ENCODE measurements around the gene TMEM80.
"Not testable (repeated sequence)": the region's sequence is repeated elsewhere in the genome, so short reads cannot be mapped to it uniquely, and the experiment has no call there.

The TMEM80 gene

DNA sequence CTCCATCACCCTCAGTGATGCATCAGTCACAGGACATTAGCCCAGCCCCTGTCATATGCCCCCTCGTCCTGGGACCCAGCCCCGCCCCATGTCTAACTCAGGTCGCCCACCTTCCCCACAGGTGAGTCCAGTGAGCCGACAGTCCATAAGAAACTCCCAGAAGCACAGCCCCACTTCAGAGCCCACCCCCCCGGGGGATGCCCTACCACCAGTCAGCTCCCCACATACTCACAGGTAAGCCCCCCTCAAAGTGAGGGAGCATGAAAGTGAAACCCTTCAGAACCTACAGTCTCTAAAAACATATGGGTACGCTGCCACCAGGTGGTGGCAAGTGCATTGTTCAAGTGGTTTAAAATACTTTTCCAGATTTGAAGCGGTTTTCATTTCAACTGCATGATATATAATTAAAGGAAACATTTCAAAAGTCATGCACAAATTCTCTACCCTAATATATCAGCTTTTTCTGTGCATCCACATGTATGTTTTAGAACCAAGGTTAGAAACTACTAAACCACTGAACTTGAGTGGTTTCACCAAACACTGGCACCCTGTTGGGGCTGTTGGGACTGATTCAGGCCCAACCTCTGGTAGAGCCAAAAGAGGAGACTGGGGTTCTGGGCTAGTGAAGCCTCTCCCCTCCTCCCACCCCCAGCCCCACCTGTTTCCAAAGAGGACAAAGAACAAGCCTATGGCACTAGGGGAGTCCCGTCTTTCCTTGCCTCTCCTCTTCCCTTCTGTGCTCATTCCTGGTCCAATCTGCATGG lies 27.7 kb downstream of the TMEM80 start:
- DNase-seq: peak; percentile 56

DNA sequence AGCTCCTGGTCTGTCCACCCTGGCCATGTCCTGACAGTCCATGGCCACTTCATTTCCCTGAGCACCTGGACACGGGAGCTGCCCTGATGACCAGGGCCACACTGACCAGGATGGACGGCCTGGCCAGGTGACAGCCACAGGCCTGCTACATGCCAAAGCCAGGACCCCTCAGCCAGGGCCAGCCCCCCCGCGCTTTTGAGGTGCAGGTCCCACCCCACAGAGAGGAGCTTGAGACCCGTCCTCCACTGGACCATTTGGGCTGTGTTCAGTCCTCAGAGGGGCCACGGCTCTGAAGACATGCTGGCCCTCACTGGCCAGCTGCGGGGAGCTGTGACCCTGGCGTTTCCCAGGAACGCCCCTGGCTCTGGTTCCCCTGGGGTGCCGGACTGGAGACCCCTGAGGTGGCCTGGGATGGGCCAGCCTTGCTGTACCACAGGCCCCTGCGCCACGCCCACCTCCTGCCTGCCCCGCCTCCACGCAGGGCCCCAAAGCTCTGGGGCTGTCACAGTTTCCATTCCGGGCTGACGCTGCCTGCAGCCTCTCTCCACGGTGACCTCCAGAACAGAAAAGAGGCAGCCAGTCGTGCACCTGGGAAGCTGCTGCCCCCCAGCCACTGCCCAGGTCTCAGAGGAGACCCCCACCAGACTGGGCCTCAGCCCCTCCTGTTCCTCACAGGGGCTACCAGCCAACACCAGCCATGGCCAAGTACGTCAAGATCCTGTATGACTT lies 28.6 kb downstream of the TMEM80 start:
- DNase-seq: no peak

- DNase-seq: no peak
These were observed 29.3 kb downstream of the TMEM80 start for GRCh38 chr11:724778-725386.

- DNase-seq: no peak
These were observed 30.1 kb downstream of the TMEM80 start for GRCh38 chr11:725624-726202.

GRCh38 chr11:726278-727220 lies 30.9 kb downstream of the TMEM80 start:
- peak; percentile 74 for DNase-seq

DNA sequence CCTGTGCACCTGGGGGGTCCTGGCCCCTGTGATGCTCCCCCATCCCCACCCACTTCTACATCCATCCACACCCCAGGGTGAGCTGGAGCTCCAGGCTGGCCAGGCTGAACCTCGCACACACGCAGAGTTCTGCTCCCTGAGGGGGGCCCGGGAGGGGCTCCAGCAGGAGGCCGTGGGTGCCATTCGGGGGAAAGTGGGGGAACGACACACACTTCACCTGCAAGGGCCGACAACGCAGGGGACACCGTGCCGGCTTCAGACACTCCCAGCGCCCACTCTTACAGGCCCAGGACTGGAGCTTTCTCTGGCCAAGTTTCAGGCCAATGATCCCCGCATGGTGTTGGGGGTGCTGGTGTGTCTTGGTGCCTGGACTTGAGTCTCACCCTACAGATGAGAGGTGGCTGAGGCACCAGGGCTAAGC lies 31.7 kb downstream of the TMEM80 start:
- DNase-seq: no peak

DNA sequence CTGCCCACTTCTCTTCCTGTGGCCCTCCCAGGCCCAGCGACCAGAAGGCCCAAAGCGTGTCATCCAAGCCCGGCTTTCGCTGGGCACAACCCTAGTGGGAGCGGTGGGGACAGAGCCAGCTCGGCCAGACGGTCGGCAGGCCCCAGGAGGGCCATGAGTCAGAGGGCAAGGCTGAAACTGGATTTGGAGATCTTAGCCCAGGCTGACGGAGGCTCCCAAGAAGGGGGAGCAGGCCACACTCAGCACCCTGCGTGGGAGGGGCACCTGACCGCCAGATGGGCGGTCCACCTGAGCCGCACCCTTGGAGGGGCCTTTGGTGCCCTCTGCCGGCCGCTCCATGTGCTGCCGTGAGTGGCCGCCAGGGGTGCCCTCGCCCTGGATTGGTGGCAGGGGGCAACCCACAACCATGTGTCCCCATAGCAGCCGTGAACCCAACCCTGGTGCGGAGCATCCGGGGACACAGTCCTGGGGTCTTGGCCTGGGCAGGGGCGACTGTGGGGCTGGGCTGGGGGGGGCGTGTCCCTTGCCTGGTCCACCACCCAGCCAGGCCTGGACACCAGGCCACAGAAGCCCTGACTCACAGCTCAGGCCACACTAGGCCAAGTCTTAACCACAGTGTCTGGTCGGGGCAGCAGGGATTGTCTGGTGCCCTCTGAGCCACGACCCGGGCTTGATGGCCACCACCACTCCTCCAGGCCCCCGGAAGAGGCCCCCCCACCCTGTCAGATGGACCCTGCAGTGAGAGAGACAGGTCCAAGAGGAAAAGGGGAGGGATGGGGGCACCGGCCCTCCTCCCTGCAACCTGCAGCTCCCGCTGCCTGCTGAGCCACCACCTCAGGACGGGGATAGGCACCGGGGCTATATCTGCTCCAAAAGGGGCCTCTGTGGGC lies 32.5 kb downstream of the TMEM80 start:
- DNase-seq: no peak

DNA sequence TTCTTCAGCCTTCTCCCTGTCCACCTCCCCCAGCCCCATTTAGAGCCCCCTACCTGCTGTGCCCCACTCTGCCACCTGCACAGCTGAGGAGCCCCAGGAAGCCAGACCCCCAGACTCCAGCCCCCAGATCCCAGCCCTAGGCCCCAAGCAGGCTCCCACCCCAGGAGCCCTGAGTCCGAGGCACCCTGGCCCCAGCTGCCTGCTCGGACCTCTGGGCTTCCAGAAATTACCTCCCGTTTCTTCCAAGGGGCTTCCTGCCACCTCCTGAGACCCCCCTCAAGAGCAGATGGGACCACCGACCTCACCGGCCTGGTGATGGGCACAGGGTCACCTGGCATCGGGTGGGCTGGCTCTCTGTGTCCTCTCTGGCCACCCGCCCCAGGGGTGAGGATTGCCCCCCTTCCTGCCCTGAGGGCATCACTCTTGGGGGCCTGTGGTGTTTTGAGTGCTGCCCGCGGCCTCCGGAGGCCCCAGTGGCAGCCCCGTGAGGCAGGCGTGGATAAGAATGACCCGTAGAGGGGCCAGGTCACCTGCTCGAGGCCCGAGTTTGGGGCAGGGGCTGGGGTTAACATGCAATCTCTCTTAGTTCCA lies 33.4 kb downstream of the TMEM80 start:
- no peak for DNase-seq

- DNase-seq: no peak
These were observed 34.0 kb downstream of the TMEM80 start for GRCh38 chr11:729492-730074.

GRCh38 chr11:733072-733471 lies 37.5 kb downstream of the TMEM80 start:
- DNase-seq: no peak

- DNase-seq: not testable (repeated sequence)
These were observed 38.9 kb downstream of the TMEM80 start for GRCh38 chr11:734541-734940.

- DNase-seq: no peak
These were observed 41.8 kb downstream of the TMEM80 start for GRCh38 chr11:737366-737765.

DNA sequence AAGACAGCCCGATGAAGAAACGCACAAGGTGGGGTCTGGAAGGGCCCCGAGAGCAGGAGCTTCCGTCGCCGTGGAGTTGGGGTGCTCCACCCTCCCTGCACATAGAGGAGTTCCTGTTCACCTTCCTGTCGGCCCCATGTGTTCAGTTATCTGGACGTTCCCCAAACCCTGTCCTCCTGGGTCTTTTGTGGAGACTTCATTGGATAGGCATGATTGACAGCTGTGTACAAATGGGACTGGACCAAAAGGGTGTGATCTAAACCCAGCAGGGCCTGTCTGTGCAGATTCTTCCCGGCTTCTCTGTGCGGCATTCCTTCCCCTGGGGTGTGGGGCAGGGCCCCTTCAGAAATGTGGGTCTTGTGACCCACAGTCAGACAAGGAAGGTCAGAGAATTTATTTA lies 42.3 kb downstream of the TMEM80 start:
- not testable (repeated sequence) for DNase-seq

- no peak for DNase-seq
These were observed 46.5 kb downstream of the TMEM80 start for GRCh38 chr11:742156-742546.

- no peak for DNase-seq
These were observed 47.1 kb downstream of the TMEM80 start for GRCh38 chr11:742571-743201.

GRCh38 chr11:745428-745827 lies 49.8 kb downstream of the TMEM80 start:
- DNase-seq: no peak

GRCh38 chr11:746289-747157 lies 50.9 kb downstream of the TMEM80 start:
- peak; percentile 70 for DNase-seq

- DNase-seq: peak; percentile 97
These were observed 51.8 kb downstream of the TMEM80 start, which contains the start of gene TALDO1 for GRCh38 chr11:747158-748006. TSS of gene TALDO1 (plus strand) at chr11:747464. CDS start at chr11:747482, 18 bp downstream.
